Peyer's patch (tissue), 4 donors: ENCODE data around the gene ADAM15.

Experiments used
- POLR2A ChIP-seq, 2 donors: fragments of 450-650 bp; IDR thresholded peaks; one replicate each; pipeline ENCODE4 v1.5.1; 2017; ENCODE audit warnings: antibody characterized with exemption in 2 of 2, mild to moderate bottlenecking in 2 of 2, moderate library complexity in 2 of 2
- TF ChIP-seq, protein P1 (sequence below), 6 experiments: fragments of 450-650 bp in 4 of 6; fragments of 200-600 bp in 2 of 6; sonication (generic) in 1 of 6; IDR thresholded peaks; one replicate each; pipeline ENCODE4 v1.5.1; 2017 to 2019; ENCODE audit warnings: antibody characterized with exemption in 6 of 6, mild to moderate bottlenecking in 3 of 6, moderate library complexity in 1 of 6

DNA sequence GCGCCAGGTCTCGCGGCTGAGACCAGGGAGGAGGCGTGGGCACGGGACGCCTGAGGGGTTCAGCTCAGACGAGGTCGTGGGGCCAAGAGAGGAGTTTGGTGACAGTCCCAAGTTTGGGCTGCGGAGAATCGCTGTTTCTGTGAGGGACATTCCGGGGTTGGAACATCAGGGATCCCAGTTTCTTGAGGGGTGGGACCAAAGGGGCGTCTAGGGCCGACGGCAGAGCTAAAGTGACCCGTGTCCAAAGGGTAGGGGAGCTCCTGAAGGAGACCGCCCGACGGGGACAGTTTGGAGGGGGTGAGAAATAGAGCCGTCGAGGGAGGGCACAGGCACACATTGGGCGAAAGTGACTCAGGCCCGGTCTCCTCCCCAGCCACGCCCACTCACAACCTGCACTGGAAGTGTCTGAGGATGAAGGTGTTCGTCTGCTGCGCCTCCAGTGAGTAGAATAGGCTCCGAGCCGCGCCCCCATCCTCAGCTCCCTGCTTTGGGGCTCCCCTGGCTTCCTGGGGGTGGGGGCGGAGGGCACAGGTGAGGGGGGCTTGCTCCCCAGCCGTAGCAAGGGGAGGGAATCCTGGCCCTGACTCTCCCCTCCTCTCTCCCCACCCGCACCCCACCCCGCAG is 34.5 kb downstream of the ADAM15 start:
- TF ChIP-seq, protein P1, sequence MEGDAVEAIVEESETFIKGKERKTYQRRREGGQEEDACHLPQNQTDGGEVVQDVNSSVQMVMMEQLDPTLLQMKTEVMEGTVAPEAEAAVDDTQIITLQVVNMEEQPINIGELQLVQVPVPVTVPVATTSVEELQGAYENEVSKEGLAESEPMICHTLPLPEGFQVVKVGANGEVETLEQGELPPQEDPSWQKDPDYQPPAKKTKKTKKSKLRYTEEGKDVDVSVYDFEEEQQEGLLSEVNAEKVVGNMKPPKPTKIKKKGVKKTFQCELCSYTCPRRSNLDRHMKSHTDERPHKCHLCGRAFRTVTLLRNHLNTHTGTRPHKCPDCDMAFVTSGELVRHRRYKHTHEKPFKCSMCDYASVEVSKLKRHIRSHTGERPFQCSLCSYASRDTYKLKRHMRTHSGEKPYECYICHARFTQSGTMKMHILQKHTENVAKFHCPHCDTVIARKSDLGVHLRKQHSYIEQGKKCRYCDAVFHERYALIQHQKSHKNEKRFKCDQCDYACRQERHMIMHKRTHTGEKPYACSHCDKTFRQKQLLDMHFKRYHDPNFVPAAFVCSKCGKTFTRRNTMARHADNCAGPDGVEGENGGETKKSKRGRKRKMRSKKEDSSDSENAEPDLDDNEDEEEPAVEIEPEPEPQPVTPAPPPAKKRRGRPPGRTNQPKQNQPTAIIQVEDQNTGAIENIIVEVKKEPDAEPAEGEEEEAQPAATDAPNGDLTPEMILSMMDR (IDR thresholded peaks at IDR 0.05) = no peak
- no peak for TF ChIP-seq POLR2A (IDR thresholded peaks at IDR 0.05)
